Suppressor macrophage treated with lipopolysaccharide for 4 hours (primary cell): ENCODE data around the gene STXBP4.

Experiments used
- DNase-seq: peaks from one replicate; pipeline ENCODE4 v3.0.0-alpha.2; 2020

STXBP4 gene

GRCh38 chr17:55124730-55125360 lies 156.3 kb downstream of the STXBP4 start:
- no peak for DNase-seq

- no peak for DNase-seq
These were observed 165.0 kb downstream of the STXBP4 start for GRCh38 chr17:55133583-55133982.

DNA sequence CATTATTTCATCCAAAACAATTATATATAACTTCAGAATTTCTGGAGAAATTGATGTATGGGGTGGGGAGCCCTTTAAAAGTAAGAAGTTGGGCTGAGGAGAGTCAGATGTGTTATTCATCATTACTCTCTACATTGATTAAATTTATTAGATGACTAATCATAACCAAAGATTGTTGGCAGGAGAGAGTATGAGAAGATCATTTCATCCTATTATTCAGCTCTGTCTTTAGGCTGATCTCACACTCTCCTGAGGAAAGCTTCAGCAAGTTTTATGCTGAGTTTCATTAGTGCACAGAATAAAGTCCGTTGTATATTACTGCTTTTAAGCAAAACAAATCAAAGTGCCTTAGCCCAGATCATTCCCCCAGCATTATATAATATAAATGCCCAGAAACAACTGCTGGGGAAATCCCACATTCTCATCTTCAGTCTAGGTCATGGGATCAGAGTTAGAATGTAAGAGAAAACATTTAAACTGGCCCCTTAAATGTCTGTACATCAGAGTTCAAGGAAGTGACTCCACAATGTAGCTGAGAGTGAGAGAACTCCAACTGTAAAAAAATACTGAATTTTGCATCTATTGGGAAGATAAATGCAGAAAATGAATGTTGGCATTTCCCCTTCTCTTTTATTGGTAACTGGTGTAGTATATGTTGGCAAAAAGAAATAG lies 166.1 kb downstream of the STXBP4 start:
- DNase-seq: no peak

DNA sequence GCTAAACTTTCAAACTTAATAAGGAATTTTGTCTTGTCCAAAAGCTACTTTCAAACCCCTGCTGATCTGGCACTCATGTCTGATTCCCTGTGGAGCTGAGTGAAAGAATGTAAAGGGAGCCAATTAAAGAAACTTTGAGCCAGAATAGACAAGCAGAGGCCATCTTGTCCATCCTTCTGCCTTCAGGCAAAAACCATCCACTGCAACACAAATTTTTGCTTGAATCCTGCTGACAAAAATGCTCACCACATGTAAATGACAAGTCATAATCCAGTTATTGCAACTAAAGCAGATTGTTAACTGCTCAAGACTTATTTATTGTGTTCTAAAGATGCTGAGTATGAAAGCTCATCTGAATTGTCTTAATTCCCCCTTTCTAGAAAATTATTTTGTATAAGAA lies 172.2 kb downstream of the STXBP4 start:
- no peak for DNase-seq

GRCh38 chr17:55144518-55144917 lies 176.0 kb downstream of the STXBP4 start:
- DNase-seq: no peak

- no peak for DNase-seq
These were observed 180.9 kb downstream of the STXBP4 start for GRCh38 chr17:55149485-55149884.

DNA sequence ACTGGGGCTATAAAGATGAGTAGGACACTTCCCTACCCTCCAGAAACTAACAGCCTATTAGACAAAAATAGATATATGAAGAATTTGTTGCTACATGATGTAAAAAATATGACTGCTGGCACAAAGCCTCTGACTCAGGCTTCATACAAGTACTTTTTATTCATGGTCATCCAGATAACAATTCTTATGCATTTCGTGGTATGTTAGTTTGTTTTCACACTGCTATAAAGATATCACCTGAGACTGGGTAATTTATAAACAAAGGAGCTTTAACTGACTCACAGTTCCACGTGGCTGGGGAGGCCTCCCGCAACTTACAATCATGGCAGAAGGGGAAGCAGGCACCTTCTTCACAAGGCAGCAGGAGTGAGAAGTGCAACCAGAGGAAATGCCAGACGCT lies 183.7 kb downstream of the STXBP4 start:
- DNase-seq: no peak

DNA sequence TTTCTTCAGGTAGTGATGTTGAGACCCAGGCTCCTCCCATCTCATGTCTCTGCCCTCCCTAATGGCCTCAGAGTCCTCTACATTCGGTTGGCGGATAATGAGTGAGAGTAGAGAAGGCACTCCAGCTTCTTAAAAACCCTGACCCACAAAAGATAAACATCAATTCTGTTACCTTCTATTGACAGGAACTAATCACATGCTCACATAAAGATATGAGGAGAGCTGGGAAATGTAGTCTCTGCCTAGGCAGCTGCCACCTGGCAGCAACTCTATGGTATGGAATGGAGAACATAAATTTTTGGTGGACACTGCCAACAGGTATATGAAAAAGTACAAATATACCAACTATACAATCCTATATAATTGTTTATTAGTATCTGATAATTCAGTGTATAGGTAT lies 185.5 kb downstream of the STXBP4 start:
- DNase-seq: no peak

DNA sequence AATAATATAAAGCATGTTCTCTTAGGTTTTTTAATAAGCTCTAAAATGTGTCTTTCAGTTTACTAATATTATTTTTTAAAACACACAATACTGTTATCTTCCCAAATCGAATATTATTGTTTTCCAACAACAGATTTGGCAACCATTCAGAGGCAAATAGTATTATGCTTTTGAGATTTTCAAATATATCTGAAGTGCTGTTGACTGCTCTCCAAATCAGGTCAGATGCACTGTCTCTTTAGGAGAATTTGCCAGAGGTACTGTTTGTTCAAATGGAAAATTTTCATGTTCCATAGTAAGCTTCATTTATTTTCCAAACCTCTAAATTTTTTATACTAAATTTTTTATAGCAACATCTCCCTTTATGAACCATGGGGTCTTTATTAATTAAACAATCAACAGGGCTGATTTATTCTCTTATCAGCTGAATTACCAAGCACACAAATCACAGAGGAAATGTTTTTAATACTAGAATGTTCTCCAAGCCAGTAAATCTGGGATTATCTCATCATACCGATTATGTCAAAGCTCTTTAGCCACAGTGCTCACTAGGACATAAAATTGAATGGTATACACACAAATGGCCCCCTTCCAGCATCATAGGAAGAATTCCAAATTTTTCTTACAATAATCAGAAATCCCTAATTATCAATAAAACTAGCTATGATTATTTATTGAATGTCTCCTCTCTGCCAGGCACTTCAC lies 187.4 kb downstream of the STXBP4 start:
- DNase-seq: no peak

- DNase-seq: no peak
These were observed 188.6 kb downstream of the STXBP4 start for GRCh38 chr17:55157165-55157564.

DNA sequence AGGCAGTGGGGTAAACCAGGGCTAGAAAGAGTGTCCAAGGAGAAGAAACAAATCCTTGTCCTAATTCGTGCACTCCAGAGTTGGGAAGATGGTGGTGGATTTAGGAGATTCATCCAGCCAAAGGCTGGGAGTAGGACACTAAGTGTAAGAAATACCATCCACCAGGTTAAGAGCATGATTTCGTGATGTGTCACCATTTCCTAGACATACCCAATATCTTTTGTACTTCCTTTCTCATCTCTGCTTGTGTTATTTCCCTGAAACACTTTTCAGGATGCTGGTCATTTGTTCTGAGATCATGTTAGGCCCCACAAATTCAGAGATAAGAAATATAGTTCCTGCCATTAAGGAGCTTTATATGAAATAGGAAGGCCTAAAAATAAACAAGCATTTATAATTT lies 189.9 kb downstream of the STXBP4 start:
- no peak for DNase-seq

DNA sequence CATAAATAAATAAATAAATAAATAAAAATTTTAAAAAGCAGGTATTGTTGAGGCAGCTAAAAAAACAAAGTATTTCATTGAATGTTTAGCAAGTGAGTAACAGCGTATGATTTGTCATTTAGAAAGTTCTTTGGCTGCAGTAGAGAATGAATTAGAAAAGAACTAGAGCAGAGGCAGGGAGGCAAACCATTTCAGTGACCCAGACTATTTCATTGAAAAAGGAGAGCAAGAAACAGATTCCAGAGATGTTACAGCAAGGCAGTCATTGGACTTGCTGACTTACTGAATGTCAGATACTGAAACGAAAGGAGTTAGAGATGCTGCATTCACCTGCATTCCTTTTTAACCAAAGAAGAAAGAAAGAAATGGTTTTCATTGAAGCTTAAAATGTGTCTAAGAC lies 190.7 kb downstream of the STXBP4 start:
- DNase-seq: no peak

DNA sequence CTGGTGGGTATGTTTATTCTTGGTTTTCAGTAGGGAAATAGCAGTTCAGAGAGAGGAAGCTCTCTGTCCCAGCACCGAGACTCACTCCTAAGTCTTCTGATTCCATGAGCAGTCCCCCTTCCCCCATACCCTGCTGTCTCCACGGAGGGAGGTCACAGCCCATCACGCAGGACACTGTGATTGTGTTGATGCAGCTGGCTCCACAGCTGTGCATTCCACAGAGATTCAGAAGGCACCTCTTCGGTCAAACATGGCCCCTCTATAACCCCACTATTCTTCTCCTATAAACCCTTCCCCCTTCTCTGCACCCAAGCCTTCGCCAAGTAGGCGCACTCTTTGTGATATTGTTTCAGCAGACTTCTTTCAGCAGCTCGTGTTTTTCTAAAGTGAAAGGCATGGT lies 191.9 kb downstream of the STXBP4 start:
- no peak for DNase-seq

DNA sequence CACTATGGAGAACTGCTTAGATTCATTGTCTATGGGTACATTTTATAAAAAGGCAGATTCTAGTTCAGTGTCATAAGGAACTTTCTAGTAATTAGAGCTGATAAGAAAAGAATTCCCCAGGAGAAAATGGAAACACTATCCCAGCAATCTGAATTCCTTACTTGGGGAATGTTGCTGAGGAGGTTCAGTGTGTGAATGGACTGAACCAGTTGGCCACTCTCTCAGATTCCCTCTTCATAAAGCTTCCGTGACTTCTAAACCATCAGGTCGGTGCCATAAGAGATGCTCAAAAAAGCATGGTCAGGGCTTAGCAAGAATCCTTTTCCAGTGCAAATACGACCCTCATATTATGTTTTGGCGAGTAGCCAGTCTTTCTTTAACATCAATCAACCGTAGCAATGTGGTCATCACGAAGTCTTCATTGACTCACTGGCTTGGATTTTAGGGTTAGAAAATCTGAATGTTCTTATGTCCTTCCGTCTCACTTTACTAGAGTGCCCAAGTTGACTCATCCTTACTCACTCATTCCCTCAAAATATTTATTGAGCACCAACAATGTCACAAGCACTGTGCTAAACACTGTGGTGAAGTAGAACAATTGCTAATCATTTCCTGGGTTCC lies 193.5 kb downstream of the STXBP4 start:
- DNase-seq: no peak

GRCh38 chr17:55162556-55162946 lies 194.0 kb downstream of the STXBP4 start:
- no peak for DNase-seq

- no peak for DNase-seq
These were observed 194.8 kb downstream of the STXBP4 start for GRCh38 chr17:55163408-55163807.

GRCh38 chr17:55166506-55166905 lies 197.9 kb downstream of the STXBP4 start:
- no peak for DNase-seq

GRCh38 chr17:55167024-55167725 lies 198.6 kb downstream of the STXBP4 start:
- no peak for DNase-seq

GRCh38 chr17:55168958-55169687 lies 200.6 kb downstream of the STXBP4 start:
- DNase-seq: no peak

DNA sequence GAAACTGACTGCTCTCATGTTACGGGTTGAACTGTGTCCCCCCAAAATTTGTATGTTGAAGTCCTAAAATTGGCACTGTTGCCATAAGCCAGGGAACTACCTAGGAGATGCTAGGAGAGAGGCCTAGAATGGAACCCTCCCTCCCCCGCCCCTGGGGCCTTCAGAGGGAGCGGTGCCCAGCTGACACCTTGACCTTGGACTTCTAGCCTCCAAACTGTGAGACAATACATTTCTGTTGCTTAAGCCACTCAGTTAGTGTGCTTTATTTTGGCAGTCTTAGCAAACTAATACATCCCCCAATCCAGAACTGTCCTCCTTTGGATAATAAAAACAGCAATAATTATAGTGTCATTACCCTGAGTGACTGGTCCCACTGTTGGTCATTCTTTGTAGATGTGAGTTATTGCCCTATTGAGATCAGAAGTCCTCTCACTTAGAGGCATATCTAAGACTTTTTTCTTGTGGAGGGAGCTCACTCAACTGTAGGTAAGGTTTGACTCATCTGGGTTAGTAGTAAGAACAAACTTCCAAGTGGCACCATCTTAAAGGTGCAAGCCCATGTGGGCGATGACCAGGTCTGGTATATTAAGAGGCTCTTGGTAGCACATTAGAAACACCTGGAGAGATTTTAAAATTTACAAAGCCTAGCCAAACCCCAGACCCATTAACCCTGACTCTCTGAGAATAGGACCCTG lies 203.2 kb downstream of the STXBP4 start:
- no peak for DNase-seq

DNA sequence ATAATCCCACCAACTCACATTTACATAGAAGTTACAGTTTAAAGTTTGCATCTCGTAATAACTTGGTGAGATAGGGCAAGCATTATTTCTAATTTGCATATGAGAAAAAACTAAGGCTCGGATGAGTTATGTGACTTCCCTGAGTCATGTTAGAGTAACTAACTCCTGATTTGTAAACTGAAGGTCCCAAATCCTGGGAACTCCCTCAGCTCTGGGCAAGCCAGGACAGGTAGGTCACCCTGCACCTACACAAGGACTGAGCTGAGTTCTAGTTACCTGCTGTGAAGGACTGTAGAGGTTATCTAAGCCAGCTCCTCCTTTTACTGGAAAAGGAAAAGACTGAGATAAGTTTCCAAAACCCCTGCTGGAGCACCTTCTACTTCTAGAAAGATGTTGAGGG lies 204.0 kb downstream of the STXBP4 start:
- no peak for DNase-seq

DNA sequence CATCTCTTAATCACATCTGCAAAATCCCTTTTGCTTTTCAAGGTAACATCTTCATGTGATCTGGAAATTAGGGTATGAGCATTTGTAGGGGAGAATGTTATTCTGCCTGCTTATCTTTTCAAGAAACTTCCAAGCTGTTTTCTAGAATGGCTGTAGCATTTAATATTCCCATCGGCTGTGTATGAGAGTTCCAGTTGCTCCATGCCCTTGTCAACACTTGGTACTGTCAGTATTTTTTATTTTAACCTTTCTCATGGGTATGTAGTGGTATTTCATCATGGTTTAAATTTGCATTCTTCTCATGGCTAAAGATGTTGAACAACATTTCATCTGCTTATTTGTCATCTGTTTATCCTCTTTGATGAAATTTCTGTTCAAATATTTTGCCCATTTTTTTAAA lies 205.6 kb downstream of the STXBP4 start:
- DNase-seq: no peak
